Spinal cord (tissue), 10 donors: ENCODE results near the gene SLC7A6. TPM values are rescaled to one million over a fixed set of nuclear protein-coding genes. Genes with fewer than 3 reads are reported as not detected.
"Not testable (repeated sequence)": the region's sequence is repeated elsewhere in the genome, so short reads cannot be mapped to it uniquely, and the experiment has no call there.

Experiments used
- DNase-seq, 6 donors: peaks; one replicate each; pipeline versions ENCODE4 v3.0.0 to v3.0.0-alpha.2; 2013 to 2015; ENCODE audit warnings: low spot score in 6 of 6, low read depth in 4 of 6
- H3K27ac ChIP-seq: one replicate; pipeline ENCODE4 v1.5.1; 2013; ENCODE audit warnings: low read depth, low read length, control low read depth
- H3K27me3 ChIP-seq: one replicate; pipeline ENCODE4 v1.6.1; 2013; ENCODE audit warnings: low read length; ENCODE audit not compliant: control insufficient read depth, insufficient read depth
- H3K36me3 ChIP-seq: one replicate; pipeline ENCODE4 v1.6.1; 2013; ENCODE audit warnings: low read length; ENCODE audit not compliant: control insufficient read depth, insufficient read depth
- H3K4me1 ChIP-seq: one replicate; pipeline ENCODE4 v1.6.1; 2013; ENCODE audit warnings: low read length; ENCODE audit not compliant: control insufficient read depth, insufficient read depth
- H3K4me3 ChIP-seq: one replicate; pipeline ENCODE4 v1.5.1; 2013; ENCODE audit warnings: low read depth, low read length, control low read depth
- H3K9me3 ChIP-seq: one replicate; pipeline ENCODE4 v1.6.1; 2013; ENCODE audit warnings: low read length; ENCODE audit not compliant: control insufficient read depth, insufficient read depth
- WGBS: methylation state at CpG from one replicate; pipeline ENCODE4 v1.1.5; 2013; ENCODE audit warnings: missing lambda C conversion rate; ENCODE audit not compliant: insufficient coverage; 5-methylcytosine and 5-hydroxymethylcytosine counted together
- polyA plus RNA-seq, 2 donors: library from polyadenylated mRNA; unstranded; fragments of 120-200 nt; gene quantifications; one replicate each; pipeline ENCODE4 v1.2.1, GENCODE V29; 2013; ENCODE audit not compliant: insufficient read length in 2 of 2
- total RNA-seq, 2 donors: library from RNA; depleted of rRNA in 1 of 2; stranded (reverse); fragments of 120-200 nt in 1 of 2; fragments of >200 nt in 1 of 2; gene quantifications; one replicate each; pipeline versions ENCODE4 v1.2.3 to v1.2.4, GENCODE V29; 2013 to 2014
- donor health status: healthy.

The SLC7A6 gene
- total and polyA plus RNA-seq, 4 donors: 20.2 to 28.3 (median 24.0) TPM

DNA sequence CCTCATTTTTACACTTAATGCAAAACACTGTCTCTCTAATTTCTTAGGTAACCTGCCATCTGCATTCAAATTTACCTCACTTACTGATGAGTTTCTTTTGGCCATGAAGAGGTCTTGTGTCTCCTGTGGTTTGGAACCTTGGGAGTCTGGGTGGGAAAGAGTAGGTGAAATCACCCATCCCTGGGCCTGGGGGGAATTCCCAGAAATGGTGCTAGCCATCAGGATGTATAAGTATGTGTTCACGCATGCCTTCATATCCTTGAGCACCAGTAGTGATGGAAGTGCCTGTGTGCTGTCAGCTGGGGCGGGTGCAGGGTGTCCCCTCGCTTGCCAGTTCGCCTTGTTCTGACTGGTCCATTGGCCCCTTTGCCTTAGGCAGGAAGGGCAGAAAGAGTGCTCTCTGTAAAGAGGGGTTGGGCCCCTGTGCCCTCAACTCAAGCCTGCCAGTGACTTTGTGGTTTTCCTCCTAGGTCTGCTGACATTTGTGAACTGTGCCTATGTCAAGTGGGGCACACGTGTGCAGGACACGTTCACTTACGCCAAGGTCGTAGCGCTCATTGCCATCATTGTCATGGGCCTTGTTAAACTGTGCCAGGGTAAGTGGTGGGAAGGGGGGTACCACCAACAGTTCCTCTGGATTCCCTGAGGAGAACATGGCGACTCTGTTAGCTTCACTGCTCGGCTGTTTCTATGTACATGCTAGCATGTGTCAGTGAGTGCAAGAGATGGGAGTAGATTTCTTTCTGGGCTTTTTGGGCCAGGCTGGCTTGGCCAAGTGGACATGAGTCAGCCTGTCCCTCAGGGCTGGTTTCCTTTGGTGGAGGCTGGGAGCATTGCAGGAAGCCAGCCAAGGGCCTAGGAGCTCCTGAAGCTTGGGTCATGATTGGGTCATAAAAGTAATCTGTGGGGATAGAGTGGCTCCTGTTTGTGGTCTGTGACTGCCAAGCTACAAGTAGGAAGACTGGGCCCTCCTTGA lies 23.2 kb downstream of the SLC7A6 start:
- Histone ChIP-seq H3K4me3 (no peak overlapping the region), H3K4me1 (no peaks in the 10 kb centered on the region), H3K9me3 (no peaks in the 10 kb centered on the region), H3K27ac (no peak overlapping the region), H3K27me3 (no peaks in the 10 kb centered on the region), H3K36me3 (peaks cover 39% of the 10 kb centered on the region)
- DNase-seq: no peak
- WGBS: 97% methylated on average over 11 of the region's 11 CpGs

DNA sequence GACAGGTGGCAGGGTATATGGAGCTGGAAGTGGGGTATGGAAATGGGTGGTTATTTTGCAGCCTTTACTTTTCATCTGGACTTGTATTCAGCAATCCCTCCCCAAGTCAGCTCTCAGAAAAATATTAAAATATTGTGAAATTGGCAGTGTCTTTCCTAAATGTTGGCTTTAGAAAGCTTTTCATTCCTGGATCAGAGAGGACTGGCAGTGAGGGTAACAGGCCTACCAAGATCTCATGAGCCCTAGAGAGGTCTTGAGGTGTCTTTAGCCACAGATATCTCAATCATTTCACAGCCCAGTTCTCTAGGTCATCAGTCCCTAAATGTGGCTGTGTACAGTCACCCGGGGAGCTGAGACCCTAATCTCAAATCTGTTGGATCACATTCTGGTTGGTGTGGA lies 23.9 kb downstream of the SLC7A6 start:
- DNase-seq: no peak
- Histone ChIP-seq H3K27me3 (no peaks in the 10 kb centered on the region), H3K4me3 (no peak overlapping the region), H3K27ac (no peak overlapping the region), H3K36me3 (peaks cover 41% of the 10 kb centered on the region), H3K9me3 (no peaks in the 10 kb centered on the region), H3K4me1 (no peaks in the 10 kb centered on the region)
- 100% methylated on average over 1 of the region's 1 CpG for WGBS

DNA sequence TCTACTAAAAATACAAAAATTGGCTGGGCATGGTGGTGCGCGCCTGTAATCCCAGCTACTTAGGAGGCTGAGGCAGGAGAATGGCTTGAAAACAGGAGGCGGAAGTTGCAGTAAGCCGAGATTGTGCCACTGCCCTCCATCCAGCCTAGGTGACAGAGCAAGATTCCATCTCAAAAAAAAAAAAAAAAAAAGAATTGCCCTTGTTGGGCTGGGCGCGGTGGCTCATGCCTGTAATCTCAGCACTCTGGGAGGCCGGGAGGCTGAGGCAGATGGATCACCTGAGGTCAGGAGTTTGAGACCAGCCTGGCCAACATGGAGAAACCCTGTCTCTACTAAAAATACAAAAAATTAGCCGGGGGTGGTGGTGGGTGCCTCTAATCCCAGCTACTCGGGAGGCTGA lies 24.5 kb downstream of the SLC7A6 start:
- peaks cover 45% of the 10 kb centered on the region for H3K36me3 ChIP-seq
- H3K27me3 ChIP-seq, H3K27ac ChIP-seq, H3K4me1 ChIP-seq, H3K9me3 ChIP-seq, DNase-seq, H3K4me3 ChIP-seq: not testable (repeated sequence)
- 96% methylated on average over 4 of the region's 9 CpGs for WGBS

DNA sequence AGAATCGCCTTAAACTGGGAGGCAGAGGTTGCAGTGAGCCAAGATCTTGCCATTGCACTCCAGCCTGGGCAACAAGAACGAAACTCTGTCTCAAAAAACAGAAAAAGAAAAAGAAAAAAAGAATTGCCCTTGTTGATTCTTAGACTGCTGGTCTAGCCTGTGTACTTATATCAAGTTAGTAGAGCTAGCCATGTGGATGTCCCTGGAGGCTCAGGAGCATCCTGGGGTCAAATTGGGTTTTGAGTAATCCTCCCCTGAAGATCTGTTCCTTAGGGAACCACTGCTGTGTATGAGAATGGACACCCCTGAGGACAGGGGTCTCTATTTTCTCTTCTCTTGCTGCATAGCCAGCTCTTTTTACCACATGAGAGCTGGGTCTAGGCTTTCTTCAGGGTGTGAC lies 24.9 kb downstream of the SLC7A6 start:
- no peaks in the 10 kb centered on the region for H3K9me3 ChIP-seq
- WGBS: 100% methylated on average over 2 of the region's 2 CpGs
- no peaks in the 10 kb centered on the region for H3K4me1 ChIP-seq
- H3K27ac ChIP-seq: no peak overlapping the region
- H3K27me3 ChIP-seq: no peaks in the 10 kb centered on the region
- H3K4me3 ChIP-seq: no peak overlapping the region
- no peak for DNase-seq
- H3K36me3 ChIP-seq: peaks cover 49% of the 10 kb centered on the region

DNA sequence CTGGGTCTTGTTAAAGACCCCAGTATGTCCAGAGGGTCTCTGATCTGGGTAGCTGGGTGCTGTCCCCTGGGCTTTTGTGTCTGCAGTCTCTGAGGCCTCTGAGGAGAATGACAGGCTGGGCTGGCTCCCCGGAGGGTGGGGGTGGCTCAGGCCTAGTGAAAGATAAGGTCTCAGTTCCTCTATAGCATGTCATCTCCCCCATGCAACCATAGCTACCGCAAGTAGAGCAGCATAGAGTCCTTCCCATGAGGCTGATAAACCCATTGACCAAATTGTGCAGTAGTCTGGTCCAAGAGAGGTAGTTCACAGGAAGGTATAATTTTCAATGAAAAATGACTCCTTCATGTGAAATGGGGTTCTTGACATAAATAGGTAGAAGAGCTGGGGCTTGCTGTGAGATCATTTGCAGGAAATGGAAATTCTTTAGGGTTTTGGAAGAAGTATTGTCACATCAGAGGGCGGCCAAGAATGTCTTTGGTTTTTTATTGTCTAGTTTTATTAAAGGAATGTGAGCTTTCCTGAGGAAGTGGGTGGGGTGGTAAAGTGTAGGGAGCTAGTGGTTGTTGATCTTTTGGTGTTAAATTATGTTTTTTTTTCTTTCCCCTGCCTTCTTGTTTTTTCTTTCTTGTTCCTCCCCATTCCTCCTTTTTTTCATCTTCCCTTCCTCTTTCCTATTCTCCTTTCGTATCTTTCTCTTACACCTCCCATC lies 25.4 kb downstream of the SLC7A6 start:
- no peaks in the 10 kb centered on the region for H3K9me3 ChIP-seq
- H3K27me3 ChIP-seq: no peaks in the 10 kb centered on the region
- H3K4me3 ChIP-seq: no peak overlapping the region
- peak in 1 of 6 donors; percentile 7 for DNase-seq
- 75% methylated on average over 1 of the region's 4 CpGs for WGBS
- no peaks in the 10 kb centered on the region for H3K4me1 ChIP-seq
- H3K36me3 ChIP-seq: peaks cover 52% of the 10 kb centered on the region
- H3K27ac ChIP-seq: peak overlapping the region; percentile 43

DNA sequence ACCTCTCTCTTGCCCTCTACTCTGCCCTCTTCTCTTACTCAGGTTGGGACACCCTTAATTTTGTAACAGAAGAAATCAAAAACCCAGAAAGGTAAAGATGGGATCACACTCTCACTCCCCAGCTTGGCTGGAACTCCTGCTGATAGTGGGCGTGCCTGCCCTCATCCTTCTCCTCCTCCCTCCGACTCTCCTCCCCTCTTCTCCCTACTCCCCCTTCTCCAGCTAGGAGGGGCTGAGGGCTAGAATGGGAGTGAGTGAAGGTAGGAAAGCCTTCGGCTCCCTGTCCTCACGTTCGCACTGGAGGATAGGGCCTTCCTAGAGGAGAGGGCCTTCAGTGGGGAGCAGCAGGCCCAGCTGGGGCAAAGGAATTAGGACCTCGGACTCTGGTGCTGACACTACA lies 26.1 kb downstream of the SLC7A6 start:
- 64% methylated on average over 3 of the region's 6 CpGs for WGBS
- Histone ChIP-seq H3K36me3 (peaks cover 52% of the 10 kb centered on the region), H3K4me3 (no peak overlapping the region), H3K27ac (peak overlapping the region; percentile 43), H3K27me3 (no peaks in the 10 kb centered on the region), H3K4me1 (no peaks in the 10 kb centered on the region), H3K9me3 (no peaks in the 10 kb centered on the region)
- DNase-seq: no peak

- peaks cover 58% of the 10 kb centered on the region for H3K36me3 ChIP-seq
Measured at GRCh38 chr16:68291227-68291626, 26.9 kb downstream of the SLC7A6 start.

DNA sequence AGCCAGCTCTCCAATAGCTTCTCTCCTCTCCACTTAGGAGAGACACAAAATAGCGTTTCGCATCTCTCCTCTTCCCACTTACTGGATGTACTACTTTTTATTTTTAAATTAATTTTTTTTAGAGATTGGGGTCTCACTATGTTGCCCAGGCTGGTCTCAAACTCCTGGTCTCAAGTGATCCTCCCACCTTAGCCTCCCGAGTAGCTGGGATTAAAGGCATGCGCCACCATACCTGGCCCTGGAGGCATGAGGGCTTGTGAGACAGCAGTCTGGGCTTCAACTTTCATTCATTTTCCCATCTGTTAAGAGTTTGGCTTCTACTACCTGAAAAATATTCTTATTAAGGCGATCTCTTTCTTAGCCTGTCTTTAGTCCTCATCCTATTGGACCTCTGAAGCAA lies 28.1 kb downstream of the SLC7A6 start:
- Histone ChIP-seq H3K4me1 (no peaks in the 10 kb centered on the region), H3K9me3 (no peaks in the 10 kb centered on the region), H3K27ac (no peak overlapping the region), H3K27me3 (no peaks in the 10 kb centered on the region), H3K4me3 (no peak overlapping the region), H3K36me3 (peaks cover 66% of the 10 kb centered on the region)
- DNase-seq: no peak
- 100% methylated on average over 2 of the region's 5 CpGs for WGBS

More at GRCh38 chr16:68291227-68291626, 26.9 kb downstream of the SLC7A6 start:
- no peaks in the 10 kb centered on the region for H3K4me1 ChIP-seq
- no peak overlapping the region for H3K27ac ChIP-seq
- 85% methylated on average over 4 of the region's 4 CpGs for WGBS
- H3K27me3 ChIP-seq: no peaks in the 10 kb centered on the region
- H3K4me3 ChIP-seq: no peak overlapping the region
- DNase-seq: no peak
- no peaks in the 10 kb centered on the region for H3K9me3 ChIP-seq

- peaks cover 4% of the 10 kb centered on the region for H3K4me1 ChIP-seq
- no peak overlapping the region for H3K27ac ChIP-seq
- H3K27me3 ChIP-seq: no peaks in the 10 kb centered on the region
- DNase-seq: no peak
- peaks cover 61% of the 10 kb centered on the region for H3K36me3 ChIP-seq
- H3K4me3 ChIP-seq: no peak overlapping the region
- no peaks in the 10 kb centered on the region for H3K9me3 ChIP-seq
- 79% methylated on average over 10 of the region's 12 CpGs for WGBS
Measured at GRCh38 chr16:68296291-68296690, 32.0 kb downstream of the SLC7A6 start.
